HG03139 (cell line): ENCODE measurements around the gene FBXO30.
A peak's percentile ranks its signal among the peaks of the same experiment; 100 is the strongest.

Experiments
- ATAC-seq: cut with Tn5 transposase; IDR thresholded peaks from one replicate; pipeline ENCODE4 v1.9.1; 2021; ENCODE audit not compliant: unreplicated experiment

Gene FBXO30, protein sequence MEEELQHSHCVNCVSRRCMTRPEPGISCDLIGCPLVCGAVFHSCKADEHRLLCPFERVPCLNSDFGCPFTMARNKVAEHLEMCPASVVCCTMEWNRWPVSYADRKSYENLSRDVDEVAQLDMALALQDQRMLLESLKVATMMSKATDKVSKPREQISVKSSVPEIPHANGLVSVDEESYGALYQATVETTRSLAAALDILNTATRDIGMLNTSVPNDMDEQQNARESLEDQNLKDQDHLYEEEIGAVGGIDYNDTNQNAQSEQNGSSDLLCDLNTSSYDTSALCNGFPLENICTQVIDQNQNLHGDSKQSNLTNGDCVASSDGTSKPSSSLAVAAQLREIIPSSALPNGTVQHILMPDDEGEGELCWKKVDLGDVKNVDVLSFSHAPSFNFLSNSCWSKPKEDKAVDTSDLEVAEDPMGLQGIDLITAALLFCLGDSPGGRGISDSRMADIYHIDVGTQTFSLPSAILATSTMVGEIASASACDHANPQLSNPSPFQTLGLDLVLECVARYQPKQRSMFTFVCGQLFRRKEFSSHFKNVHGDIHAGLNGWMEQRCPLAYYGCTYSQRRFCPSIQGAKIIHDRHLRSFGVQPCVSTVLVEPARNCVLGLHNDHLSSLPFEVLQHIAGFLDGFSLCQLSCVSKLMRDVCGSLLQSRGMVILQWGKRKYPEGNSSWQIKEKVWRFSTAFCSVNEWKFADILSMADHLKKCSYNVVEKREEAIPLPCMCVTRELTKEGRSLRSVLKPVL

DNA sequence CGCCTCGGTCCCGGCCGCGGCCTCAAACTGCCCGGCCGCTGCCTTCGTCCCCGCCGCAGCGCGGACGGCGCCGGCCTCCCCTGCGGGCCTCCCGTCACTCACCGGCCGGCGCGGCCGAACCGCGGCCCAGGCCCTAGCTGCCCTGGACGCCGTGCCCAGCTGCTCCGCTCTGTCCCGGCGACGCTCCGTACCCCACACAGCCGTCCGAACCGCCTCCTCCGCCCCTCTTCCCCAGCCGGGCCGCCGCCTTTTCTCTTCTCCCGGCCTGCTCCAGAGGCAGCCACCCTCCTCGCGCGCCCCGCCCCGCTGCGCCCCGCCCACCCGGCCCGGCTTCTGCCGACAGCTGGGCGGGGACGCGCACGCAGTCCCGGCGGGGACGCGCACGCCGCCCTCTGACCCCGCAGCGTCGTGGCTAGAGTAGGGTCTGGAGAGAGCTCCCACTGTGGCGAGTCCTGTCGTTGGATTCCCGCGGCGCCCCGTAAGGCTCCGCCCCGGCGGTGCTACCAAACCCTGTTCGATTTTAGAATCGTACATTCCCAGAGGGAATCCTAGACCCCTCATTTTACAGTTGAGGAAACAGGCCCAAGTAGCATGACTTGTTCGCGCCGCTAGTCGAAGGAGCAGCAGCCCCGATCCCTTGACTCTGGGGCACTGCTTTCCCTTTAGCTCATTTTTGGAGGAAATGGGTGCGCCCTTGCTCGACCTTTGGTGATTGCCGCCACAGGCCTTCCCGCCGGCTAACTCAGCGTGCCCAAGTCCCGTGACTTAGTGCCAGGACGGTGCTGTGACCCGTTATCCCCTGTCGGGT lies at the start of gene FBXO30:
Gene FBXO30, minus strand, starts transcription at position 295 of the 808 bp plus-strand sequence. CDS start 8,390 bp downstream, outside the sequence.
- peak; percentile 72 for ATAC-seq

GRCh38 chr6:145863988-145864616 lies 49.5 kb upstream of the FBXO30 start:
- ATAC-seq, result peak; percentile 46

GRCh38 chr6:145863366-145863765 lies 48.8 kb upstream of the FBXO30 start:
- no peak for ATAC-seq

DNA sequence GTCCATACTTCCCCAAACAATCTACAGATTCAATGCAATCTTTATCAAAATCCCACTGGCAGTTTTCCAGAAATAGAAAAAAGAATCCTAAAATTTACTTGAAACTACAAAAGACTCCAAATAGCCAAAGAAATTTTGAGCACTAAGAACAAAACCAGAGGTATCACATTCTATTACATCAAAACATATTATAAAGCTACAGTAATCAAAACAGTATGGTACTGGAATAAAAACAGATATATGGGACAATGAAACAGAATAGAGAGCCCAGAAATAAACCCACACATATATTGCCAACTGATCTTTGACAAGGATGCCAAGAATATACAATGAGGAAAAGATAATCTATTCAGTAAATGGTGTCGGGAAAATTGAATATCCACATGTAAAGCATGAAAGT lies 46.0 kb upstream of the FBXO30 start:
- ATAC-seq, result no peak

DNA sequence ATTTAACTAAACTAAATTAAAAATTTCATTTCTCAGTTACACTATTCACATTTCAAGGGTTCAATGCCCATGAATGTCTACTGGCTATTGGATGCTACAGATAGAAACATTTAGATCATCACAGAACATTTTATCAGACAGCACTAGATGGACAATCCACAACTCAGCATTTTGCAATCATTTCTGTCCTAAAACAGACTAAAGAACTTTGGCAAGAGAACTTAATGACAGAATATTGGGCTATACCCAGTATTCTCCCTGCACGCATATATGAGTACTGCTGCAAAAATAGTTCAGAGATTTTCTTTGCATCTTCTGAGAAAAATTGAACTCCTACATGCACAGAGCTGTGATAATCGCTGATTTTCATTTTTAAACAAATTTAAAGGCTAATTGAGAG lies 36.1 kb upstream of the FBXO30 start:
- ATAC-seq, result no peak

- ATAC-seq, result no peak
Observed at GRCh38 chr6:145848541-145848940, 33.9 kb upstream of the FBXO30 start.

DNA sequence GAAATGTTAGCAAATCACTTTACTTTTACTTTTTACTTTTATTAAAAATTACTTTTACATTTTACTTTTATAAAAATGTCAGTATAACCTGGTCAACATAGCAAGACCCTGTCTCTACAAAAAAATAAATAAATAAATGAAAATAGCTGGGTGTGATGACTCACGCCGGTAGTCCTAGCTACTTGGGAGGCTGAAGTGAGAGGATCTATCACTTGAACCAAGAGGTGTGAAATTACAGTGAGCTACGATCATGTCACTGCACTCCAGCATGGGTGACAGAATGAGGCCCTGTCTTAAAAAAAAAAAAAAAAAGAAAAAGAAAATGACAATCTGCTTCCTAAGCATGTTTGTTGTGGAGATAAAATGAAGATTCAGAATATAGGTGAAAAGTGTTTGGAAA lies 31.0 kb upstream of the FBXO30 start:
- no peak for ATAC-seq

GRCh38 chr6:145844933-145845540 lies 30.4 kb upstream of the FBXO30 start:
- no peak for ATAC-seq

GRCh38 chr6:145842693-145843546 lies 28.3 kb upstream of the FBXO30 start:
- ATAC-seq, result no peak

GRCh38 chr6:145841668-145842067 lies 27.1 kb upstream of the FBXO30 start:
- no peak for ATAC-seq

GRCh38 chr6:145839653-145840052 lies 25.1 kb upstream of the FBXO30 start:
- no peak for ATAC-seq

- no peak for ATAC-seq
Observed at GRCh38 chr6:145838305-145838704, 23.7 kb upstream of the FBXO30 start.

DNA sequence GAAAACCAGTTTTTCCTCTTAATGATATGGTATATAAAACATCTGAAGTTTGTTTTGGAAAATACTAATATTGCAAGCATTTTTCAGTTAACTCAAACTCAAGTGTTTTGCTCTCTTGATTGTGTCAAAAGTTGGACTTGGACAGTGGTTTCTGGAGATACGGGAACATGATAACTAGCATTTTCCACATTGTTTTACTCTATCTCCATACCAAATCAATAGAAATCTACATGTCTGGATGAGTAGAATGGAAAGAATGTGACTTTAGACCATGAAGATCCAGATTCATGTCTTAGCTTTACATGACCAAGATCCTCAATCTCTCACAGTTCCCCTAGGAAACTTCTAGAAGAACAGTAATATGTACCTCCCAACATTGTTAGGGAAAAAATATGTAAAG lies 22.2 kb upstream of the FBXO30 start:
- ATAC-seq, result no peak

GRCh38 chr6:145836170-145836569 lies 21.6 kb upstream of the FBXO30 start:
- no peak for ATAC-seq

GRCh38 chr6:145830612-145831011 lies 16.0 kb upstream of the FBXO30 start:
- ATAC-seq, result no peak

DNA sequence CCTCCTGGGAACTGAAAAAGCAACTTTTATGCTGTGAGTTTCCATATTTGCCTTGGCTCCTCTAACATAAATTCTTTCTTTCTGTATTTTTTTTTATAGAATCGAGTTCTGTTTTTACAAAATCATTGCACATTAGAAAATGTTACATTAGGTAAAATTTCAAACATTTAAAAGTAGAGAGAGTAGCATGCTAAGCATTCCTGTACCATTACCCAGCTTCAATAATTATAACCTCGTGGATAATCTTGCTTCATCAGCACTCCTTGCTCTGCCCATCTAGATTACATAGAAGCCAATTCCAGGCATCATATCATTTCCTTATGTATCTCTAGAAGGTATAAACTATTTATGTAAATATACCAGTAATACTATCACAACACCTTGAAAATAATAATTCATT lies 15.4 kb upstream of the FBXO30 start:
- no peak for ATAC-seq

DNA sequence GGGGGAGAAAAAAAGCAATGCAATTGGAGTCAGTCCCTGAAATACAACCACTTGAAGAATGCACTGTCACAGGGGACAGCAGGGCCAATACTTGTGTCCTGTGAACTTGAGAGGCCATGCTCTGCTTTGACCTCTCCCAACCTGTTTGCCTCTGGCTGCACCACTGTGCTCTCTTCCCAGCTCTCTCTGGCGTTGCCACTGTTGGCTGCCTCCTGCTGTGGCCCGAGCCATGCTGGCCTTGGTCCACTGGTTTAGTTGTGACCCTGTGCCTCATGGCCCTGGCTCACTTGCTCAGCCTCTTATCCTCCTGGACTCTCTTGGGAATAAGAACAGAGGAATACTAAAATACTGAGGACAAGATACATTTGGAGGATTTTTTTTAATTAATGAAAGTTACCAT lies 14.5 kb upstream of the FBXO30 start:
- ATAC-seq, result no peak

GRCh38 chr6:145824344-145824743 lies 9.7 kb upstream of the FBXO30 start:
- no peak for ATAC-seq

DNA sequence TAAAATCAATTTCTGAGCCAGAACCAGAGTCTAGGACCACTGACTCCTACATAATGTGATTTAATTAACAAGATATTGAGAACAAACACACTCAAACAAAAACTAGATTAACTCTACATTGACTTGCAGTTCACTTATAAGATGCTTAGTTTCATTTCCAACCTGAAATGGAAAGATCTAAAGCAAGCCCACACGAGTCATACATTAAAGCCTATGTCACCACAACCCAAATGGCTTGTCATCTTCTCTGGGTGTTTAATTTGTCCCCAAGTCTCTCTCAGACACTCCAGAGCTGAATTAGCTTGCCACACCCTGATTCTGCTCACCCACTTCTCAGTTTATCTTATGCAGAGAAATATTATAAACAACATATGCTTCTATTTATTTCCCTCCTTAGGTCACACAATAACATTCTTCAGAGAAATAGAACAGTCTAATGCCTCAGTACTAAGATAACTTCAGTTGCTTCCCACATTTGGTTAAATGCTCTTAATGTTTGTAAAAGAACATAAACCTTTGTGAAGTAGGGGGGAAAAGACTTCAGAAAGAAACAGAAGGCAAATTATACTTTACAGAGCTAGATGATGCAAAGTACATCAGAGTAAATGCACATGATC lies 8.8 kb upstream of the FBXO30 start:
- no peak for ATAC-seq
